ENCODE data around the gene IL12RB1. TPM values are rescaled to one million over a fixed set of nuclear protein-coding genes. Genes with fewer than 3 reads are reported as not detected.

The IL12RB1 gene
- total RNA-seq, 4 donors from 2014 or later = 1.0 to 4.8 (median 1.9) TPM

GRCh38 chr19:18055967-18056366, 30.8 kb downstream of the IL12RB1 start:
- H3K4me1 ChIP-seq = peaks cover 0 to 27% (median 8%) of the 10 kb centered on the region in 4 donors
- H3K9me3 ChIP-seq = no peaks in the 10 kb centered on the region
- DNase-seq (ENCODE audit: low spot score in 2 of 2) = no peak
- WGBS, 2 donors = 81 to 86% methylated on average over 5 of the region's 5 CpGs
- no peaks in the 10 kb centered on the region for H3K36me3 ChIP-seq
- peaks cover 0 to 6% of the 10 kb centered on the region in 2 donors for H3K27me3 ChIP-seq
- H3K27ac ChIP-seq = no peak overlapping the region
- TF ChIP-seq EP300 (IDR thresholded peaks at IDR 0.05) (no peak), POLR2A (IDR thresholded peaks at IDR 0.05) (no peak), CTCF (IDR thresholded peaks at IDR 0.05) (no peak)
- H3K4me3 ChIP-seq = no peak overlapping the region

- Histone ChIP-seq H3K27ac (no peak overlapping the region), H3K4me3 (no peak overlapping the region), H3K36me3 (no peaks in the 10 kb centered on the region), H3K4me1 (peaks cover 0 to 39% (median 8%) of the 10 kb centered on the region in 4 donors), H3K27me3 (peaks cover 0 to 16% of the 10 kb centered on the region in 2 donors), H3K9me3 (no peaks in the 10 kb centered on the region)
- 51 to 61% methylated on average over 9 of the region's 9 CpGs for WGBS, 2 donors
- TF ChIP-seq EP300 (IDR thresholded peaks at IDR 0.05) (no peak), POLR2A (IDR thresholded peaks at IDR 0.05) (no peak), CTCF (IDR thresholded peaks at IDR 0.05) (no peak)
- DNase-seq (ENCODE audit: low spot score in 2 of 2) = no peak
Observed at GRCh38 chr19:18053576-18054219, 33.0 kb downstream of the IL12RB1 start.

- no peak for DNase-seq (ENCODE audit: low spot score in 2 of 2)
- TF ChIP-seq POLR2A (IDR thresholded peaks at IDR 0.05) (no peak), EP300 (IDR thresholded peaks at IDR 0.05) (no peak), CTCF (IDR thresholded peaks at IDR 0.05) (no peak)
- Histone ChIP-seq H3K36me3 (no peaks in the 10 kb centered on the region), H3K4me1 (peaks cover 0 to 25% (median 3%) of the 10 kb centered on the region in 4 donors), H3K4me3 (peak overlapping the region in 1 of 4 donors; percentile 15), H3K27me3 (peaks cover 0 to 16% of the 10 kb centered on the region in 2 donors), H3K27ac (peak overlapping the region in 1 of 4 donors; percentile 61), H3K9me3 (no peaks in the 10 kb centered on the region)
- WGBS, 2 donors = 18% methylated on average over 12 to 30 of the region's 31 CpGs
Observed at GRCh38 chr19:18051887-18052286, 34.8 kb downstream of the IL12RB1 start.

GRCh38 chr19:18049385-18049784, 37.3 kb downstream of the IL12RB1 start:
- Histone ChIP-seq H3K9me3 (no peaks in the 10 kb centered on the region), H3K27ac (peak overlapping the region; percentile 7 to 81 (median 57)), H3K4me3 (no peak overlapping the region), H3K4me1 (peaks cover 0 to 40% (median 10%) of the 10 kb centered on the region in 4 donors), H3K27me3 (peaks cover 0 to 16% of the 10 kb centered on the region in 2 donors), H3K36me3 (no peaks in the 10 kb centered on the region)
- 37 to 44% methylated on average over 10 of the region's 10 CpGs for WGBS, 2 donors
- peak; percentile 55 to 65 for DNase-seq (ENCODE audit: low spot score in 2 of 2)
- TF ChIP-seq POLR2A (IDR thresholded peaks at IDR 0.05) (peak in 1 of 2 donors; percentile 21), EP300 (IDR thresholded peaks at IDR 0.05) (peak; percentile 67 to 69), CTCF (IDR thresholded peaks at IDR 0.05) (no peak)

- Histone ChIP-seq H3K9me3 (peaks cover 0 to under 1% (median 0%) of the 10 kb centered on the region in 4 donors), H3K27ac (peak overlapping the region in 2 of 4 donors; percentile 27 to 60), H3K4me3 (no peak overlapping the region), H3K4me1 (peaks cover 0 to 34% (median 8%) of the 10 kb centered on the region in 4 donors), H3K27me3 (peaks cover 0 to 10% of the 10 kb centered on the region in 2 donors), H3K36me3 (no peaks in the 10 kb centered on the region)
- TF ChIP-seq CTCF (IDR thresholded peaks at IDR 0.05) = no peak
- TF ChIP-seq EP300 (IDR thresholded peaks at IDR 0.05) = no peak
- TF ChIP-seq POLR2A (IDR thresholded peaks at IDR 0.05) = no peak
- 63 to 64% methylated on average over 14 of the region's 14 CpGs for WGBS, 2 donors
- DNase-seq (ENCODE audit: low spot score in 2 of 2) = no peak
Observed at GRCh38 chr19:18046059-18046718, 40.5 kb downstream of the IL12RB1 start.
